Measurements from ENCODE around the gene HCRT.

GRCh38 chr17:42169351-42169750 is 15.9 kb downstream of the HCRT start:
- TF ChIP-seq ZNF843 (tag by site-specific recombination; IDR thresholded peaks at IDR 0.05) (no peak), ZNF548 (tag by site-specific recombination; IDR thresholded peaks at IDR 0.05) (no peak), ZBTB17 (tag by site-specific recombination; IDR thresholded peaks at IDR 0.05) (no peak), YY1 (tag by site-specific recombination; IDR thresholded peaks at IDR 0.05) (no peak), KLF10 (tag by site-specific recombination; IDR thresholded peaks at IDR 0.05) (no peak), ZNF660 (tag by site-specific recombination; IDR thresholded peaks at IDR 0.05) (no peak), ZBTB7A (tag by site-specific recombination; IDR thresholded peaks at IDR 0.05; ENCODE audit: low read depth) (no peak)
- TF ChIP-seq, protein P1, sequence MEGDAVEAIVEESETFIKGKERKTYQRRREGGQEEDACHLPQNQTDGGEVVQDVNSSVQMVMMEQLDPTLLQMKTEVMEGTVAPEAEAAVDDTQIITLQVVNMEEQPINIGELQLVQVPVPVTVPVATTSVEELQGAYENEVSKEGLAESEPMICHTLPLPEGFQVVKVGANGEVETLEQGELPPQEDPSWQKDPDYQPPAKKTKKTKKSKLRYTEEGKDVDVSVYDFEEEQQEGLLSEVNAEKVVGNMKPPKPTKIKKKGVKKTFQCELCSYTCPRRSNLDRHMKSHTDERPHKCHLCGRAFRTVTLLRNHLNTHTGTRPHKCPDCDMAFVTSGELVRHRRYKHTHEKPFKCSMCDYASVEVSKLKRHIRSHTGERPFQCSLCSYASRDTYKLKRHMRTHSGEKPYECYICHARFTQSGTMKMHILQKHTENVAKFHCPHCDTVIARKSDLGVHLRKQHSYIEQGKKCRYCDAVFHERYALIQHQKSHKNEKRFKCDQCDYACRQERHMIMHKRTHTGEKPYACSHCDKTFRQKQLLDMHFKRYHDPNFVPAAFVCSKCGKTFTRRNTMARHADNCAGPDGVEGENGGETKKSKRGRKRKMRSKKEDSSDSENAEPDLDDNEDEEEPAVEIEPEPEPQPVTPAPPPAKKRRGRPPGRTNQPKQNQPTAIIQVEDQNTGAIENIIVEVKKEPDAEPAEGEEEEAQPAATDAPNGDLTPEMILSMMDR (tag by site-specific recombination; IDR thresholded peaks at IDR 0.05): no peak
- TF ChIP-seq, protein P2, sequence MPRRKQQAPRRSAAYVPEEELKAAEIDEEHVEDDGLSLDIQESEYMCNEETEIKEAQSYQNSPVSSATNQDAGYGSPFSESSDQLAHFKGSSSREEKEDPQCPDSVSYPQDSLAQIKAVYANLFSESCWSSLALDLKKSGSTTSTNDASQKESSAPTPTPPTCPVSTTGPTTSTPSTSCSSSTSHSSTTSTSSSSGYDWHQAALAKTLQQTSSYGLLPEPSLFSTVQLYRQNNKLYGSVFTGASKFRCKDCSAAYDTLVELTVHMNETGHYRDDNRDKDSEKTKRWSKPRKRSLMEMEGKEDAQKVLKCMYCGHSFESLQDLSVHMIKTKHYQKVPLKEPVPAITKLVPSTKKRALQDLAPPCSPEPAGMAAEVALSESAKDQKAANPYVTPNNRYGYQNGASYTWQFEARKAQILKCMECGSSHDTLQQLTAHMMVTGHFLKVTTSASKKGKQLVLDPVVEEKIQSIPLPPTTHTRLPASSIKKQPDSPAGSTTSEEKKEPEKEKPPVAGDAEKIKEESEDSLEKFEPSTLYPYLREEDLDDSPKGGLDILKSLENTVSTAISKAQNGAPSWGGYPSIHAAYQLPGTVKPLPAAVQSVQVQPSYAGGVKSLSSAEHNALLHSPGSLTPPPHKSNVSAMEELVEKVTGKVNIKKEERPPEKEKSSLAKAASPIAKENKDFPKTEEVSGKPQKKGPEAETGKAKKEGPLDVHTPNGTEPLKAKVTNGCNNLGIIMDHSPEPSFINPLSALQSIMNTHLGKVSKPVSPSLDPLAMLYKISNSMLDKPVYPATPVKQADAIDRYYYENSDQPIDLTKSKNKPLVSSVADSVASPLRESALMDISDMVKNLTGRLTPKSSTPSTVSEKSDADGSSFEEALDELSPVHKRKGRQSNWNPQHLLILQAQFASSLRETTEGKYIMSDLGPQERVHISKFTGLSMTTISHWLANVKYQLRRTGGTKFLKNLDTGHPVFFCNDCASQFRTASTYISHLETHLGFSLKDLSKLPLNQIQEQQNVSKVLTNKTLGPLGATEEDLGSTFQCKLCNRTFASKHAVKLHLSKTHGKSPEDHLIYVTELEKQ (tag by site-specific recombination; IDR thresholded peaks at IDR 0.05; ENCODE audit: borderline replicate concordance): no peak
- TF ChIP-seq, protein P3, sequence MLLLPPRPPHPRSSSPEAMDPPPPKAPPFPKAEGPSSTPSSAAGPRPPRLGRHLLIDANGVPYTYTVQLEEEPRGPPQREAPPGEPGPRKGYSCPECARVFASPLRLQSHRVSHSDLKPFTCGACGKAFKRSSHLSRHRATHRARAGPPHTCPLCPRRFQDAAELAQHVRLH (tag by site-specific recombination; IDR thresholded peaks at IDR 0.05): no peak

All from HEK293 (cell line).